H1 (cell line): ENCODE results near the gene KCNJ10. TPM values are rescaled to one million over a fixed set of nuclear protein-coding genes. Genes with fewer than 3 reads are reported as not detected.
A peak's percentile ranks its signal among the peaks of the same experiment; 100 is the strongest.

Source experiments
- ASH2L ChIP-seq: fragments of 200-600, 300-600 bp; sonication (generic); IDR thresholded peaks from one replicate; pipeline ENCODE4 v1.7.1; 2017; ENCODE audit warnings: low read length
- KDM5A ChIP-seq: fragments of 200-600 bp; IDR thresholded peaks from 2 replicates; pipeline ENCODE4 v1.7.1; 2012; ENCODE audit warnings: mild to moderate bottlenecking, low read length, inconsistent platforms, mixed read lengths
- PHF8 ChIP-seq: fragments of 200-600 bp; sonication (generic); conservative IDR thresholded peaks from 2 replicates; pipeline ENCODE4 v1.7.1; 2012; ENCODE audit warnings: low read depth, mild to moderate bottlenecking, inconsistent platforms, low read length, moderate library complexity
- TAF7 ChIP-seq: optimal IDR thresholded peaks from 2 replicates; pipeline ENCODE3; 2011; ENCODE audit warnings: low read depth, mild to moderate bottlenecking, inconsistent platforms, low read length, moderate library complexity, borderline replicate concordance
- polyA plus RNA-seq, 7 experiments: library from polyadenylated mRNA; depleted of rRNA in 3 of 7; stranded (reverse) in 5 of 7; unstranded in 2 of 7; fragments of >200 nt in 5 of 7; fragments of 200-250 nt in 2 of 7; gene quantifications; 1 replicate in 5 of 7; 2 replicates in 1 of 7; 4 replicates in 1 of 7; pipeline versions ENCODE4 v1.2.1 to v1.2.3, GENCODE V29; 2011 to 2013; ENCODE audit warnings: missing spikeins in 2 of 7, mixed read lengths in 2 of 7
- total RNA-seq: library from RNA; stranded (reverse); fragmentation: NEBNext Ultra II Directional; extraction: Animal tissue kit (Norgen Biotek cat#: 25700); gene quantifications from 2 replicates; pipeline ENCODE4 v1.2.1, GENCODE V29; 2021
- TF ChIP-seq, protein P1 (sequence below): fragments of 300-600 bp; sonication (generic); IDR thresholded peaks from 2 replicates; pipeline ENCODE4 v1.7.1; 2012; ENCODE audit warnings: low read length, moderate library complexity, mild to moderate bottlenecking, inconsistent platforms; ENCODE audit not compliant: insufficient replicate concordance
- TF ChIP-seq, protein P2 (sequence below), 3 experiments: IDR thresholded peaks; 1 replicate in 2 of 3; 2 replicates in 1 of 3; pipeline versions ENCODE4 v1.5.1 to v1.6.1; 2011; ENCODE audit warnings: low read length in 3 of 3, mild to moderate bottlenecking in 3 of 3, inconsistent platforms in 2 of 3, low read depth in 1 of 3, moderate library complexity in 1 of 3; ENCODE audit not compliant: insufficient read depth in 1 of 3; ENCODE audit errors: control extremely low read depth in 1 of 3

The KCNJ10 gene
- total and polyA plus RNA-seq, 2 of the 8 experiments (the other 6 are each of a cell fraction or from before 2014, with no cell fraction given), result 1.7 to 2.4 TPM

DNA sequence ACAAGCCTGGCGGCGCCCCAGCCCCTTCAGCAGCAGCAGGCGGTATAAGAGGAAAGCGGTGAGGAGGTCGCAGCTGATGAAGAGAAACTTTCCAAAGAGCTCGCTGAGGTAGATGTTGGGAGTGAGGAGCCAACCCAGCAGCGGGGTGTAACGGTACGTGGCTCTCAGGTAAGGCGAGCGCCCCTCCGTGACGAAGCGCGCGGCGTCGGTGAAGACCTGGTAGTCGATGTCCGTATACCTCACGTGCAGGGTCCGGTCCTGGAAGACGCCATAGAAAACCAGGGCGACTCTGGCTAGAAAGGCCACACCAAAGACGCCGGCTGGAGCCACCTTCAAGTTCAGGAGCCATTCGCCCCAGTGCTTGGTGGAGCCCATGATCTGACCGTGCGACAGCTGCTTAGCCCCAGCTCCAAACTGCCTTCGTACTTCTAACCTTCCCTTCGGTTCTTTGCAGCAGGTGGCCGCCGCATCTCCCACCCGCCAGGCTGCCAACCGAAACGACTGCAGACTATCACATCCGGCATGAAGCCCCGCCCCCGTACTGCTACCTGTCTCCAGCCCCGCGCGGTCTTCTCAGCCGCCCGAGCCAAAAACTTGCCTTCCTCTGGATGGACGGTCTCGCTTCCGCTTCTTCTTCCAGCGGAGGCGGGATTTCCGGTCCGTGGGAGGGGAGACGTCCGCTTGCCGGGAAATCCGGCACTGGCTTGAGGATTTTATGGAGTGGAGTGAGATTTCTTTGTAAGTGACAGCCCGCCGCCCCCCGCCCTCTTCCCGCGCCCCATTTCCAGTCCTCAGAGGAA is 38.4 kb downstream of the KCNJ10 start, which contains the start of gene PIGM (continued):
- TF ChIP-seq KDM5A (no peak), TAF7 (peak; percentile 37), PHF8 (peak; percentile 73; the same call in 1 of the 2 replicates), ASH2L (peak; percentile 83)
- TF ChIP-seq, protein P1, sequence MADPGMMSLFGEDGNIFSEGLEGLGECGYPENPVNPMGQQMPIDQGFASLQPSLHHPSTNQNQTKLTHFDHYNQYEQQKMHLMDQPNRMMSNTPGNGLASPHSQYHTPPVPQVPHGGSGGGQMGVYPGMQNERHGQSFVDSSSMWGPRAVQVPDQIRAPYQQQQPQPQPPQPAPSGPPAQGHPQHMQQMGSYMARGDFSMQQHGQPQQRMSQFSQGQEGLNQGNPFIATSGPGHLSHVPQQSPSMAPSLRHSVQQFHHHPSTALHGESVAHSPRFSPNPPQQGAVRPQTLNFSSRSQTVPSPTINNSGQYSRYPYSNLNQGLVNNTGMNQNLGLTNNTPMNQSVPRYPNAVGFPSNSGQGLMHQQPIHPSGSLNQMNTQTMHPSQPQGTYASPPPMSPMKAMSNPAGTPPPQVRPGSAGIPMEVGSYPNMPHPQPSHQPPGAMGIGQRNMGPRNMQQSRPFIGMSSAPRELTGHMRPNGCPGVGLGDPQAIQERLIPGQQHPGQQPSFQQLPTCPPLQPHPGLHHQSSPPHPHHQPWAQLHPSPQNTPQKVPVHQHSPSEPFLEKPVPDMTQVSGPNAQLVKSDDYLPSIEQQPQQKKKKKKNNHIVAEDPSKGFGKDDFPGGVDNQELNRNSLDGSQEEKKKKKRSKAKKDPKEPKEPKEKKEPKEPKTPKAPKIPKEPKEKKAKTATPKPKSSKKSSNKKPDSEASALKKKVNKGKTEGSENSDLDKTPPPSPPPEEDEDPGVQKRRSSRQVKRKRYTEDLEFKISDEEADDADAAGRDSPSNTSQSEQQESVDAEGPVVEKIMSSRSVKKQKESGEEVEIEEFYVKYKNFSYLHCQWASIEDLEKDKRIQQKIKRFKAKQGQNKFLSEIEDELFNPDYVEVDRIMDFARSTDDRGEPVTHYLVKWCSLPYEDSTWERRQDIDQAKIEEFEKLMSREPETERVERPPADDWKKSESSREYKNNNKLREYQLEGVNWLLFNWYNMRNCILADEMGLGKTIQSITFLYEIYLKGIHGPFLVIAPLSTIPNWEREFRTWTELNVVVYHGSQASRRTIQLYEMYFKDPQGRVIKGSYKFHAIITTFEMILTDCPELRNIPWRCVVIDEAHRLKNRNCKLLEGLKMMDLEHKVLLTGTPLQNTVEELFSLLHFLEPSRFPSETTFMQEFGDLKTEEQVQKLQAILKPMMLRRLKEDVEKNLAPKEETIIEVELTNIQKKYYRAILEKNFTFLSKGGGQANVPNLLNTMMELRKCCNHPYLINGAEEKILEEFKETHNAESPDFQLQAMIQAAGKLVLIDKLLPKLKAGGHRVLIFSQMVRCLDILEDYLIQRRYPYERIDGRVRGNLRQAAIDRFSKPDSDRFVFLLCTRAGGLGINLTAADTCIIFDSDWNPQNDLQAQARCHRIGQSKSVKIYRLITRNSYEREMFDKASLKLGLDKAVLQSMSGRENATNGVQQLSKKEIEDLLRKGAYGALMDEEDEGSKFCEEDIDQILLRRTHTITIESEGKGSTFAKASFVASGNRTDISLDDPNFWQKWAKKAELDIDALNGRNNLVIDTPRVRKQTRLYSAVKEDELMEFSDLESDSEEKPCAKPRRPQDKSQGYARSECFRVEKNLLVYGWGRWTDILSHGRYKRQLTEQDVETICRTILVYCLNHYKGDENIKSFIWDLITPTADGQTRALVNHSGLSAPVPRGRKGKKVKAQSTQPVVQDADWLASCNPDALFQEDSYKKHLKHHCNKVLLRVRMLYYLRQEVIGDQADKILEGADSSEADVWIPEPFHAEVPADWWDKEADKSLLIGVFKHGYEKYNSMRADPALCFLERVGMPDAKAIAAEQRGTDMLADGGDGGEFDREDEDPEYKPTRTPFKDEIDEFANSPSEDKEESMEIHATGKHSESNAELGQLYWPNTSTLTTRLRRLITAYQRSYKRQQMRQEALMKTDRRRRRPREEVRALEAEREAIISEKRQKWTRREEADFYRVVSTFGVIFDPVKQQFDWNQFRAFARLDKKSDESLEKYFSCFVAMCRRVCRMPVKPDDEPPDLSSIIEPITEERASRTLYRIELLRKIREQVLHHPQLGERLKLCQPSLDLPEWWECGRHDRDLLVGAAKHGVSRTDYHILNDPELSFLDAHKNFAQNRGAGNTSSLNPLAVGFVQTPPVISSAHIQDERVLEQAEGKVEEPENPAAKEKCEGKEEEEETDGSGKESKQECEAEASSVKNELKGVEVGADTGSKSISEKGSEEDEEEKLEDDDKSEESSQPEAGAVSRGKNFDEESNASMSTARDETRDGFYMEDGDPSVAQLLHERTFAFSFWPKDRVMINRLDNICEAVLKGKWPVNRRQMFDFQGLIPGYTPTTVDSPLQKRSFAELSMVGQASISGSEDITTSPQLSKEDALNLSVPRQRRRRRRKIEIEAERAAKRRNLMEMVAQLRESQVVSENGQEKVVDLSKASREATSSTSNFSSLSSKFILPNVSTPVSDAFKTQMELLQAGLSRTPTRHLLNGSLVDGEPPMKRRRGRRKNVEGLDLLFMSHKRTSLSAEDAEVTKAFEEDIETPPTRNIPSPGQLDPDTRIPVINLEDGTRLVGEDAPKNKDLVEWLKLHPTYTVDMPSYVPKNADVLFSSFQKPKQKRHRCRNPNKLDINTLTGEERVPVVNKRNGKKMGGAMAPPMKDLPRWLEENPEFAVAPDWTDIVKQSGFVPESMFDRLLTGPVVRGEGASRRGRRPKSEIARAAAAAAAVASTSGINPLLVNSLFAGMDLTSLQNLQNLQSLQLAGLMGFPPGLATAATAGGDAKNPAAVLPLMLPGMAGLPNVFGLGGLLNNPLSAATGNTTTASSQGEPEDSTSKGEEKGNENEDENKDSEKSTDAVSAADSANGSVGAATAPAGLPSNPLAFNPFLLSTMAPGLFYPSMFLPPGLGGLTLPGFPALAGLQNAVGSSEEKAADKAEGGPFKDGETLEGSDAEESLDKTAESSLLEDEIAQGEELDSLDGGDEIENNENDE, result no peak
- TF ChIP-seq, protein P2, sequence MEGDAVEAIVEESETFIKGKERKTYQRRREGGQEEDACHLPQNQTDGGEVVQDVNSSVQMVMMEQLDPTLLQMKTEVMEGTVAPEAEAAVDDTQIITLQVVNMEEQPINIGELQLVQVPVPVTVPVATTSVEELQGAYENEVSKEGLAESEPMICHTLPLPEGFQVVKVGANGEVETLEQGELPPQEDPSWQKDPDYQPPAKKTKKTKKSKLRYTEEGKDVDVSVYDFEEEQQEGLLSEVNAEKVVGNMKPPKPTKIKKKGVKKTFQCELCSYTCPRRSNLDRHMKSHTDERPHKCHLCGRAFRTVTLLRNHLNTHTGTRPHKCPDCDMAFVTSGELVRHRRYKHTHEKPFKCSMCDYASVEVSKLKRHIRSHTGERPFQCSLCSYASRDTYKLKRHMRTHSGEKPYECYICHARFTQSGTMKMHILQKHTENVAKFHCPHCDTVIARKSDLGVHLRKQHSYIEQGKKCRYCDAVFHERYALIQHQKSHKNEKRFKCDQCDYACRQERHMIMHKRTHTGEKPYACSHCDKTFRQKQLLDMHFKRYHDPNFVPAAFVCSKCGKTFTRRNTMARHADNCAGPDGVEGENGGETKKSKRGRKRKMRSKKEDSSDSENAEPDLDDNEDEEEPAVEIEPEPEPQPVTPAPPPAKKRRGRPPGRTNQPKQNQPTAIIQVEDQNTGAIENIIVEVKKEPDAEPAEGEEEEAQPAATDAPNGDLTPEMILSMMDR (IDR thresholded peaks at IDR 0.05; ENCODE audit: control extremely low read depth in 1 of 3, insufficient read depth in 1 of 3, low read depth in 1 of 3, low read length in 3 of 3), result no peak
